Neural progenitor cell (in vitro differentiated cells): Measurements from ENCODE around the gene CDRT15. TPM values are rescaled to one million over a fixed set of nuclear protein-coding genes. Genes with fewer than 3 reads are reported as not detected.

ENCODE experiments used
- DNase-seq: peaks from one replicate; pipeline ENCODE4 v3.0.0-alpha.2; 2016; ENCODE audit warnings: low spot score
- H2AFZ ChIP-seq: fragments of 200-600 bp; sonication (generic); replicated peaks from 2 replicates; pipeline ENCODE4 v1.6.1; 2016; ENCODE audit warnings: antibody characterized with exemption
- H3F3A ChIP-seq: fragments of 200-600 bp; sonication (generic); 2 replicates; pipeline ENCODE4 v1.6.1; 2016; ENCODE audit warnings: antibody characterized with exemption, low read depth
- H3K27ac ChIP-seq: fragments of 200-600 bp; sonication (generic); 2 replicates; pipeline ENCODE4 v1.5.1; 2016; ENCODE audit warnings: mild to moderate bottlenecking
- H3K27me3 ChIP-seq: fragments of 200-600 bp; sonication (generic); 2 replicates; pipeline ENCODE4 v1.6.1; 2016; ENCODE audit warnings: mild to moderate bottlenecking, moderate library complexity
- H3K36me3 ChIP-seq: fragments of 200-600 bp; sonication (generic); 2 replicates; pipeline ENCODE4 v1.5.1; 2016
- H3K4me1 ChIP-seq: fragments of 200-600 bp; sonication (generic); 2 replicates; pipeline ENCODE4 v1.6.1; 2016; ENCODE audit warnings: mixed run types
- H3K4me2 ChIP-seq: fragments of 200-600 bp; sonication (generic); 2 replicates; pipeline ENCODE4 v1.6.1; 2016
- H3K4me3 ChIP-seq: fragments of 200-600 bp; sonication (generic); 2 replicates; pipeline ENCODE4 v1.5.1; 2016
- H3K79me2 ChIP-seq: fragments of 200-600 bp; sonication (generic); 2 replicates; pipeline ENCODE4 v1.6.1; 2016; ENCODE audit warnings: low read depth
- H3K9ac ChIP-seq: fragments of 200-600 bp; sonication (generic); 2 replicates; pipeline ENCODE4 v1.6.1; 2016
- H3K9me3 ChIP-seq: fragments of 200-600 bp; sonication (generic); 2 replicates; pipeline ENCODE4 v1.5.1; 2016; ENCODE audit warnings: low read depth
- H4K20me1 ChIP-seq: fragments of 200-600 bp; sonication (generic); 2 replicates; pipeline ENCODE4 v1.6.1; 2016; ENCODE audit warnings: low read depth
- H3K27ac Mint-ChIP-seq: 3 replicates; pipeline ENCODE4 v1.8.0; 2021; ENCODE audit warnings: mixed read lengths
- H3K27me3 Mint-ChIP-seq: 2 replicates; pipeline ENCODE4 v1.8.0; 2022; ENCODE audit warnings: low read depth, mild to moderate bottlenecking, inconsistent platforms, moderate library complexity, mixed read lengths; ENCODE audit not compliant: insufficient read depth
- H3K36me3 Mint-ChIP-seq: 3 replicates; pipeline ENCODE4 v1.8.0; 2021; ENCODE audit warnings: mixed read lengths
- H3K4me1 Mint-ChIP-seq: 3 replicates; pipeline ENCODE4 v1.8.0; 2021; ENCODE audit warnings: mixed read lengths
- H3K4me3 Mint-ChIP-seq: 3 replicates; pipeline ENCODE4 v1.8.0; 2021; ENCODE audit warnings: mild to moderate bottlenecking, moderate library complexity, mixed read lengths
- H3K9me3 Mint-ChIP-seq: 3 replicates; pipeline ENCODE4 v1.8.0; 2020; ENCODE audit warnings: mixed read lengths
- CTCF ChIP-seq: fragments of 200-600 bp; sonication (generic); IDR thresholded peaks from 2 replicates; pipeline ENCODE4 v1.5.1; 2017; ENCODE audit warnings: antibody characterized with exemption, mild to moderate bottlenecking
- EZH2 ChIP-seq: fragments of 200-600 bp; sonication (generic); IDR thresholded peaks from 2 replicates; pipeline ENCODE4 v1.6.1; 2017; ENCODE audit warnings: antibody characterized with exemption, mild to moderate bottlenecking, moderate library complexity
- EZH2phosphoT487 ChIP-seq: fragments of 200-600 bp; sonication (generic); IDR thresholded peaks from 2 replicates; pipeline ENCODE4 v1.6.1; 2017; ENCODE audit warnings: antibody characterized with exemption
- total RNA-seq: library from RNA; depleted of rRNA; stranded (reverse); fragments of >200 nt; gene quantifications from 2 replicates; pipeline ENCODE4 v1.2.3, GENCODE V29; 2015; ENCODE audit warnings: low replicate concordance

The CDRT15 gene
- total RNA-seq, 1 donor from 2014 or later = not detected

- Mint-ChIP-seq H3K27ac (no peak overlapping the region), H3K36me3 (peaks cover 9% of the 10 kb centered on the region), H3K4me1 (peaks cover 2% of the 10 kb centered on the region), H3K4me3 (no peak overlapping the region), H3K9me3 (no peaks in the 10 kb centered on the region), H3K27me3 (peaks cover 2% of the 10 kb centered on the region)
- H3K79me2 ChIP-seq = no peaks in the 10 kb centered on the region
- H3K27me3 ChIP-seq = no peaks in the 10 kb centered on the region
- peak; percentile 52 for TF ChIP-seq CTCF
- no peak for TF ChIP-seq EZH2phosphoT487
- peak; percentile 44 for DNase-seq
- no peaks in the 10 kb centered on the region for H3F3A ChIP-seq
- H3K27ac ChIP-seq = no peak overlapping the region
- no peak overlapping the region for H3K9ac ChIP-seq
- H3K36me3 ChIP-seq = no peaks in the 10 kb centered on the region
- no peak overlapping the region for H3K4me3 ChIP-seq
- H3K4me2 ChIP-seq = no peak overlapping the region
- peaks cover 4% of the 10 kb centered on the region for H4K20me1 ChIP-seq
- no peak overlapping the region for H2AFZ ChIP-seq
- H3K9me3 ChIP-seq = no peaks in the 10 kb centered on the region
- no peaks in the 10 kb centered on the region for H3K4me1 ChIP-seq
Measured at GRCh38 chr17:14203388-14203787, 33.3 kb downstream of the CDRT15 start.

GRCh38 chr17:14202388-14203166 is 34.1 kb downstream of the CDRT15 start:
- Histone ChIP-seq H3F3A (no peaks in the 10 kb centered on the region), H4K20me1 (peaks cover 4% of the 10 kb centered on the region), H3K4me2 (no peak overlapping the region), H2AFZ (no peak overlapping the region), H3K27ac (no peak overlapping the region), H3K4me3 (no peak overlapping the region), H3K79me2 (no peaks in the 10 kb centered on the region), H3K4me1 (no peaks in the 10 kb centered on the region), H3K9ac (no peak overlapping the region), H3K9me3 (no peaks in the 10 kb centered on the region), H3K36me3 (no peaks in the 10 kb centered on the region), H3K27me3 (no peaks in the 10 kb centered on the region)
- H3K9me3 Mint-ChIP-seq = no peaks in the 10 kb centered on the region
- peaks cover 2% of the 10 kb centered on the region for H3K27me3 Mint-ChIP-seq
- TF ChIP-seq EZH2 (no peak), CTCF (no peak), EZH2phosphoT487 (no peak)
- H3K4me3 Mint-ChIP-seq = no peak overlapping the region
- H3K4me1 Mint-ChIP-seq = peaks cover 2% of the 10 kb centered on the region
- no peak overlapping the region for H3K27ac Mint-ChIP-seq
- peaks cover 8% of the 10 kb centered on the region for H3K36me3 Mint-ChIP-seq
- DNase-seq = no peak

- no peak overlapping the region for H2AFZ ChIP-seq
- H3K4me3 ChIP-seq = no peak overlapping the region
- H4K20me1 ChIP-seq = peaks cover 4% of the 10 kb centered on the region
- H3K9me3 ChIP-seq = no peaks in the 10 kb centered on the region
- peaks cover 4% of the 10 kb centered on the region for H3K36me3 Mint-ChIP-seq
- H3K4me1 Mint-ChIP-seq = peaks cover 2% of the 10 kb centered on the region
- H3K4me1 ChIP-seq = no peaks in the 10 kb centered on the region
- no peaks in the 10 kb centered on the region for H3F3A ChIP-seq
- H3K79me2 ChIP-seq = no peaks in the 10 kb centered on the region
- no peaks in the 10 kb centered on the region for H3K9me3 Mint-ChIP-seq
- no peak for DNase-seq
- no peaks in the 10 kb centered on the region for H3K36me3 ChIP-seq
- H3K4me3 Mint-ChIP-seq = no peak overlapping the region
- H3K9ac ChIP-seq = no peak overlapping the region
- H3K27me3 ChIP-seq = no peaks in the 10 kb centered on the region
- peaks cover 2% of the 10 kb centered on the region for H3K27me3 Mint-ChIP-seq
- no peak overlapping the region for H3K27ac ChIP-seq
- no peak overlapping the region for H3K27ac Mint-ChIP-seq
- no peak for TF ChIP-seq EZH2phosphoT487
- TF ChIP-seq CTCF = no peak
- TF ChIP-seq EZH2 = no peak
- H3K4me2 ChIP-seq = no peak overlapping the region
Measured at GRCh38 chr17:14201988-14202380, 34.7 kb downstream of the CDRT15 start.
